GM12873 (cell line): ENCODE results near the gene RBBP9.

Source experiments
- TF ChIP-seq, protein P1 (sequence below): IDR thresholded peaks from 2 replicates; pipeline ENCODE4 v1.5.1; 2012; ENCODE audit warnings: low read depth, mild to moderate bottlenecking, moderate library complexity, low read length, control low read depth; ENCODE audit not compliant: insufficient read depth; ENCODE audit errors: missing control alignments

RBBP9 gene

DNA sequence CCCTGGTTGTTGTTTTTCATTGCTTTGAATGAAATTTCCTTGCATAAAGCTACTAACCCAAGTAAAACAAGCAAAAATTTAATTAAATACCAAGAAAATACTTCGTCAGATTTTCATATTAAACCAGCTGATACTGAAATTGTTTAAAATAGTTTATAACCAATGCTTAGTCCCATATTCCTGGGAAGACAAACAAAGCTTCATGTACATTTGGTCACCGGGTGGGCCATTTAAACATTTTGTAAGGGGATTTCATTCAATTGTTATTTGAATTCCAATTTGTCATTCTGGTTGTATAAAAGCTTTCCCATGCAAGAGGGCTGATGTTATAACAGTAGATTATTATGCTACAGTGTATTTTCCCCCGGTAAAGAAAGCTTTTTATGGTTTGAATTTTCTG lies 578 bp upstream of the RBBP9 start:
- TF ChIP-seq, protein P1, sequence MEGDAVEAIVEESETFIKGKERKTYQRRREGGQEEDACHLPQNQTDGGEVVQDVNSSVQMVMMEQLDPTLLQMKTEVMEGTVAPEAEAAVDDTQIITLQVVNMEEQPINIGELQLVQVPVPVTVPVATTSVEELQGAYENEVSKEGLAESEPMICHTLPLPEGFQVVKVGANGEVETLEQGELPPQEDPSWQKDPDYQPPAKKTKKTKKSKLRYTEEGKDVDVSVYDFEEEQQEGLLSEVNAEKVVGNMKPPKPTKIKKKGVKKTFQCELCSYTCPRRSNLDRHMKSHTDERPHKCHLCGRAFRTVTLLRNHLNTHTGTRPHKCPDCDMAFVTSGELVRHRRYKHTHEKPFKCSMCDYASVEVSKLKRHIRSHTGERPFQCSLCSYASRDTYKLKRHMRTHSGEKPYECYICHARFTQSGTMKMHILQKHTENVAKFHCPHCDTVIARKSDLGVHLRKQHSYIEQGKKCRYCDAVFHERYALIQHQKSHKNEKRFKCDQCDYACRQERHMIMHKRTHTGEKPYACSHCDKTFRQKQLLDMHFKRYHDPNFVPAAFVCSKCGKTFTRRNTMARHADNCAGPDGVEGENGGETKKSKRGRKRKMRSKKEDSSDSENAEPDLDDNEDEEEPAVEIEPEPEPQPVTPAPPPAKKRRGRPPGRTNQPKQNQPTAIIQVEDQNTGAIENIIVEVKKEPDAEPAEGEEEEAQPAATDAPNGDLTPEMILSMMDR, result no peak

DNA sequence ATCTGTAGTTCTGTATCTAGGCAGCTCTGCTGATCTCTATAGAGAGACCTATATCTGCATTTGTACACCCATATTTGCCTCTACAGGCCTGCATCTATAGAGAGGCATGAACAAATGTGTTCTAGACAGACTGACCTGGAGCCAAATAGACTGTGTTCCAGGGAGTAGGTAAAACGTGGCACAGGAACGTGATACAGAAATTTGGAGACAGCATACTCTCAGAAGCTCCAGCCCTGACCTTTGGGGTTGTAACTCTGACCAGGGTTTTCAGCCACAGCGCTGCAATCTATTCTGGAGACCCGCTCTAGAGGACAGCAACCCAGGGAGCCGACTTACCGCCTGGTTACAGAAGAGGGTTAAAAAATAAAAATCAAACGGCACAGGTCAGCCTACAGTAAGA lies 983 bp downstream of the RBBP9 start:
- TF ChIP-seq, protein P1, result no peak

GRCh38 chr20:18488301-18488700 lies 8.7 kb downstream of the RBBP9 start:
- TF ChIP-seq, protein P1, result no peak

- TF ChIP-seq, protein P1, result no peak
These were observed 15.4 kb downstream of the RBBP9 start for GRCh38 chr20:18481596-18481995.

DNA sequence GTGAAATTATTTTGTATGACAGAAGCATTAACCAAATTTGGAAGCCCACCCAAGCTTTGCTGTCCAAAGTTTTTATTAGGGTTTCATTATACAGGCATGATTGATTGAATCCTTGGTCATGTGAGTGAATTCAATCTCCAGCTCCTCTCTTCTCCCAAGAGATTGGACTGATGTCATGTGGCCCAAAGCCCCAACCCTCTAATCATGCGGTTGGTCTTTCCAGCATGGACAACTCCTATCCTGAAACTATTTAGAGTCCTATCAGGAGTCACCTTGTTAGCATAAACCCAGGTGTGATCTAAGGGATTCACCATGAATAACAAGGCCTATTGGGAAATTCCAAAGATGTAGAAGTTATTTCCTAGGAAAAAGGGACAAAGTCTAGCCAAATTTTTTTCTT lies 19.2 kb downstream of the RBBP9 start:
- TF ChIP-seq, protein P1, result no peak

- TF ChIP-seq, protein P1, result no peak
These were observed 19.8 kb downstream of the RBBP9 start for GRCh38 chr20:18477218-18477617.

DNA sequence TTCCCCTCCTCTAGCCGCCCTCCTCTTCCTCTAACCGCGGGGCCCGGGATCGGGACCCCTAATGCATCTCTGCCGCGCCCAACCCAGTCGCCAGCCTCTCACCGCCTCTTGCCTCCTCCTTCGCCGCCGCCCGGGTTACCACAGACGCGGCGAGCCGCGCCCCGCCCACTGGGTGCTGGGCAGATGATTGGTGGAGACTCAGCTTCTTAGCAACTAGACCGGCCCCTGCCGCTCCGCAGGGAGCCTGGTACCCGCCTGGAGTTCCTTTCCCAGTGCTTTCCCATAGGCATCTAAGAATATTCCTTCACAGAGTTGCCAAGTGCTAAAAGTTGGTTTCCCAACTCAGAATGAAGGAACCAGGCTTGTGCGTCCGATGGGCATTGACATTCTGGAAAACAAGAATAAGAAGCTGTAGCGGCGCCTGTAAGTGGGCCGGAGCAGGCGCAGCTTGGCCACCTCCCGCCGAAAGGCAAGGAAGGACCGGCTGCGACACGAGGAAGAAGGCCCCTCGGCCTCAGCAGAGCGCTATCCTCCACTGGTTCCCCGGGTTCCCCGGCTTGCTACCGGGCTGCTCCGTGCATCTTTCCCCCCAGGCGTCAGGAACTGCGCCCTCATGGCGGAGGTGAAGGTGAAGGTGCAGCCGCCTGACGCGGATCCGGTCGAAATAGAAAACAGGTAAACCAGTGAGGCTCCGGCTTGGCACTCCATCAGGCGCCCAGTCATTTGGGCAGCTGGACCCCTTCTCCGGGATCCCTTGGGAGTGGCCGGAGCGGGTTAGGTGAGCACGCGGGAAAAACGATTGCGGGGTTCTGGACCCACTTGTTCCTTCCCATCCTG lies 29.9 kb downstream of the RBBP9 start, which contains the start of the genes DZANK1 and POLR3F:
Gene DZANK1 (minus strand): TSS at position 137 of the 837 bp plus-strand sequence. CDS start 1,672 bp downstream, outside the sequence.
Gene POLR3F (plus strand): TSS at position 497 of the 837 bp plus-strand sequence. CDS start 117 bp downstream, at position 614.
- TF ChIP-seq, protein P1, result no peak
